Stimulated activated CD4-positive, alpha-beta T cell treated with anti-CD3 and anti-CD28 coated beads, Interleukin-2, amount 100 ng/mL, for 48 hours (primary cell): ENCODE data around the gene LNPK.

Experiments used
- DNase-seq, 2 donors: peaks; one replicate each; pipeline ENCODE4 v3.0.0-alpha.2; 2020

Gene LNPK

GRCh38 chr2:175892046-175892445 is 110.0 kb downstream of the LNPK start:
- no peak for DNase-seq

- no peak for DNase-seq
Observed at GRCh38 chr2:175890636-175891242, 111.3 kb downstream of the LNPK start.

GRCh38 chr2:175889701-175890302 is 112.3 kb downstream of the LNPK start:
- DNase-seq, result no peak

GRCh38 chr2:175887776-175888175 is 114.3 kb downstream of the LNPK start:
- no peak for DNase-seq

- no peak for DNase-seq
Observed at GRCh38 chr2:175884697-175885393, 117.2 kb downstream of the LNPK start.

GRCh38 chr2:175883586-175884194 is 118.4 kb downstream of the LNPK start:
- no peak for DNase-seq

GRCh38 chr2:175879679-175880078 is 122.4 kb downstream of the LNPK start:
- no peak for DNase-seq

- no peak for DNase-seq
Observed at GRCh38 chr2:175877845-175878544, 124.1 kb downstream of the LNPK start.

- no peak for DNase-seq
Observed at GRCh38 chr2:175874291-175874690, 127.8 kb downstream of the LNPK start.
